Colon (tissue), 2 donors: ENCODE results near the gene NHSL2.
A peak's percentile ranks its signal among the peaks of the same experiment; 100 is the strongest.

Source experiments
- FAIRE-seq: peaks from 2 replicates; lab custom pipeline; 2012; peaks lifted over from hg19 to GRCh38; lab: Jason Lieb, UNC
- donor health status: control.
- donor health status: control.

NHSL2 gene

DNA sequence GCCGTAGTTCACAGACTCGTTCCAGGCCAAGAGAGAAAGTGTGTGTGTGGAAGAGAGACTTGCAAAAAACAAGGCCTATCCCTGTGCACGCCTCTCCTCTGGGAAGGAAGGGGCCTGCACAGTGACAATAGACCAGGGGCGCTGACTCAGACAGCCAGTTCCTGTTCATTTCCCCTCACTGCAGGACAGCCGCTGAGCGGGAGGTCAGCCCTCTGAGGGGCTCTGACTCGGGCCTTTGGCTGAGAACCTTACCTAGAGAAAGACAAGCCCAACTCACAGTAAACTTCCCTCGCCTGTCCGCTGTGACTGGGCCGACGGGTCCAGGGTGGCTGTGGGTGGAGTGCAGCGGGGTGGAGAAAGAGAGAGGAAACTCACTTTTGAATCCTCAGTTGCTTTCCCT is 169.0 kb downstream of the NHSL2 start:
- FAIRE-seq, result no peak

DNA sequence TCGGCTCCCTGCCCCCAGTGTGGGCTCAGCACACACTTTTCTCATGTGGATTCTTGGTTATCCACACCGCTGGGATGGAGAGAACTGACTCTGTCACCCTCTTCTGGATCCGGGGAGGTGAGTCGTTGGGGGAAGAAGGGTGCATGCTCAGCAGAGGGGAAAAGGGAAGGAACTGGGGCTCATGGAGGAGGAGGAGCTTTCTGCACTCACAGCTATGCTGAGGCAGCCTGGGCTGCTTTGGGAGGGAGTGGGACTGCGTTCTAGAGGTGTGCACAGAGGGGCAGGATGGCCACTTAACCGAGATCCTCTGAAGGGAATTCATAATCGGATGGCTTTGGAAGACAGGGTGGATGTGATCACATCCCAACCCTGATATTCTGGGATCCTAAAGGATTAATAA is 169.5 kb downstream of the NHSL2 start:
- no peak for FAIRE-seq

DNA sequence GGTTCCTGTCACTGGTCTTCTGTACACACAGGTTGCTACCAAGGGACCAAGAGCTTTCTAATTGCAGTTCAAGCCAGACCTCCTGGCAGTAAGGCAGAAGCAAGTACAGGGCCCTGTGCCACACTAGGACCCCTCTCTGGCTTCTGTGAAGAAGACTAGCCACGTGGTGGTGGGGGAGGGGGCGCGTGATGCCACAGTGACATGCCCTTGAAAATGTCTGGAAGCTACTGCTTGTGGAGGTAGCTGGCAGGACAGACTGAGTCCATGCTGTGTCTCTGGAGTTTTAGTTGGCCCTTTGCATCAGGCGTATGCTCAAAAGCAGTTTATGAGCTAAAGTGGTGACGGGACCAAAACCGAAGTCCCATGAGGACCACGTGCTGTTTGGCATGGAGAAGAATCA is 170.2 kb downstream of the NHSL2 start:
- no peak for FAIRE-seq

DNA sequence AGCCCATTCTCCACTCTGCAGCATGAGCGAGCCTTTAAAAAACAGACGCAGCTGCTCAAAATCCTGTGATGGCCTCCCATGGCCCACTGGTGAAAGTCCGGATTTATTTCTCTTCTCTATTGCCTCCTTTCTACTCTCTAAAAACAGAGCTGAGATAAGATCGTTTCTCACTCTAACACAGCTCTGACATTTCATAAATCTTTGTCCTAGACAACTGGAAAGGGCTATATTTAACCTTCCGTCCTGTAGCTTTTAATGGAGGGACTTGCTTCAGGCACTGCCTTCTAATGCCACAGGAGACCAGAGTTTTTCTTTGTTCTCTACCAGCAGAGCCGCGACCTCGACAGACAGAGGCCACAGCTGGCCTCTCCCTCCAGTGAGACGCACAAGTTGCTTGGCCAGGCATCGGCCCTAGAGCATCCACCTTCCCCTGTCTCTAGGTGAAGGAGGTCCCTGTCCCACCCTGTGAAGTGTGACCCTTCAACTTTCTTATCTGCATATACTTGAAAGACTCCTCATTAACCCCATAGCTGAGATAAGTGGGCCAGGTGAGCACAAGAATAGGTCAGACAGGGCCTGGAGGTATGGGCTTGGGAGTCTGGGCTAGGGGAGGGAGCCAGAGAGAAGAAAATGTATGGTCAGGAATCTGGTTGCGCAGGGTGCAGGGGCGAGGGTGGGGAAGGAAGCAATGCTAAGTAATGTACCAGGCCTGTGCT is 171.1 kb downstream of the NHSL2 start:
- no peak for FAIRE-seq

DNA sequence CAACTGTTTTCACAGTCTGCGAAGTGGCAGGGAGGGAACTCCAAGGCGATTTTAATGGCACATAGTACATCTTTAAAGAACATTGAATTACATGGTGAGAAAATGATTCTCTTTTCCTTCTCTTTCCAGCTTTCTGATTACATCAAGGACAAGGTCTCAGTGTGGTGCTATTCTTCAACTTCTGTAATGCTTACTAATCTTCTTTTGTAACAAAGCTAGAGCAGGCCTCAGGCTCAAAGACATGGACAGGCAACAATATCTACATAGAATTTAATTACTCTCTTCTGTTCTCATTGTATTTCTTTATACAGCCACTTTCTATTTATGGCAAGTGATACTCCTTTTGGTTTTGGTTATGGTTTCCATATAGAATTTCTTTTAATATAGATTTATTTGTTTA is 172.6 kb downstream of the NHSL2 start:
- no peak for FAIRE-seq

DNA sequence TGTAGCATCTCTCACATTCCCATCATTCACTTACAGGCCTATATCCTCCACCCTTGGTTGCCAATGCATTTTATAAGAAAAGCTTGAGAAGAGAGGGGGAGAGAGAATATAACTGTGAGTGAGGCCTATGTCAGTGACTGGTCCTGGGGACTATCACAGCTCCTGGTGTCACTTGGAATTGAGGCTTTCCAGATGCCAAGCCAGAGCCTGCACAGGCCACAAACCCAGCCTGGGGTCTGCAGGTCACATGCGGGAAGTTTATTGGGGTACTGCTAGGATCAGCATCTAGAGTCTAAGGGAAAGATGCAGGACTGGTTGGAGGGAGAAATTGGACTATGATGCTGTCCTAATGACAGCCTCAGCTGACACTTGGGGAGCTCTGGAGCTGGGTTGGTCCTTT is 173.5 kb downstream of the NHSL2 start:
- FAIRE-seq, result no peak

DNA sequence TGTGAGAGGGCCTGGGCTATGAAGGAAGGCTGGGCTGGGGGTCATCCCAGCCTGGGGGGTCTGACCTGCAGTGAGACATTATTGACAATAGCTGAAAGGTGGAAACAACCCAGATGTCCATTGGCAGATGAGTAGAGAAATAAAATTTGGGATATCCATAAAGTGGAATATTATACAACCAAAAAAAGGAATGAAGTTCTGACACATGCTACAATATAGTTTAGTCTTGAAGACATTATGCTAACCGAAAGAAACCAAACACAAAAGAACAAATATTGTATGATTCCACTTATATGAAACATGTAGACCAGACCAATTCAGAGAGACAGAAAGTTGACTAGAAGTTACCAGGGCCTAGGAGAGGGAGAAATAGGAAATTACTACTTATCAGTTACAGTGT is 176.3 kb downstream of the NHSL2 start:
- peak; percentile 45 for FAIRE-seq

DNA sequence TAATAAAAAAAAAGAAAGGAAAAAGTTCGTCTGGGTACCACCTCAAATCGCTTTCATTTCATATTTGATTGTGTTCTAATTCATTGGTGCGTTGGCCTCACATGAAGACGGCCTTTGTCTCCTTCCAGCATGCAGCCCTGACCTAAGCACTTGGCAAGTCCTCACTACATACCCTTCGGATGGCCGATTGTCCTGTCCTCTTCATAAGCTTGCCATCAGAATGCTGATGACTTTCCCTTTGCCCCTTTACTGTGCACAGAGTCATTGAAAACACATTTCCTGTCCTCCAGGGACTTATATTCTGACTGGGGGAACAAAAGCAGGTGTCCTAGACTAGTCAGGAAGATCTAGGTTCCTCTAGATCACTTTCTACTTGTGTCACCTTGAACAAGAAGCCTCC is 178.1 kb downstream of the NHSL2 start:
- no peak for FAIRE-seq

DNA sequence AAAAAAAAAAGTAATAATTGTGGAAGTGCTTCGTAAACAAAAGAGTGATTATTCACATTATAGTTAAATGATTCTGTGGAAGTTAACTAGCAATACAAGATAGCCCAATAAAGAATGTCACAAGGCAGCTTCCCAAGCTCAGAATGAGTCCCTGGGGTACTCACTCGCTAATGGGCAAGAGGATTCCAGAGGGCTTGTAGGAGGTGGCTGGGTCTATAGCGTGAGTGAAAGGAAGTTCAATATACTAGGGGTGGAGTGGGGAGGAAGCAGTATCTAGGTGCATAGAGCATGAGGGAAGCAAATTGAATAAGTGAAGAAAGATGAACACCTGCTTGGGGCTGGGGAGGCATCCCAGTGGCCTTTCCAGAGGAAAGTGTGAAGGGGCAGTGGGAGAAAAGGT is 178.6 kb downstream of the NHSL2 start:
- peak; percentile 21 for FAIRE-seq

DNA sequence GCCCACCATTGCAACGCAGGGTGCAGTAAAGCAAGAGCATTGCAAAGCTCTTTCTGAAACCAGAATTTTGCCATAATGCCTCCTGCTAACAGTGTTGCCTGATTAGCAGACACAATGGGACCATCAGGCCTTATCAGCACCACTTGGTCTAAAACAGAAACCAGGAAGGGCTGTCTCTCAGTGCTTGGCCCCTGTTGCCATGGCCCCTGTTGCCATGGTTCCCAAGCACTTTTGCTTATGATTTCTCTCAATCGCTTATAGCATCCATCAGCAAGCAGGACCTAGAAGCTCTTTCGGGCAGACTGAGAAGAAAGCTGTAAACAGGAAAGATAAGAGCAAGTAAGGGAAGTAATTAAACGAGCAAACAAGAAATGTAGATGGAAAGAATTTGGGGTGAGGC is 184.2 kb downstream of the NHSL2 start:
- no peak for FAIRE-seq

DNA sequence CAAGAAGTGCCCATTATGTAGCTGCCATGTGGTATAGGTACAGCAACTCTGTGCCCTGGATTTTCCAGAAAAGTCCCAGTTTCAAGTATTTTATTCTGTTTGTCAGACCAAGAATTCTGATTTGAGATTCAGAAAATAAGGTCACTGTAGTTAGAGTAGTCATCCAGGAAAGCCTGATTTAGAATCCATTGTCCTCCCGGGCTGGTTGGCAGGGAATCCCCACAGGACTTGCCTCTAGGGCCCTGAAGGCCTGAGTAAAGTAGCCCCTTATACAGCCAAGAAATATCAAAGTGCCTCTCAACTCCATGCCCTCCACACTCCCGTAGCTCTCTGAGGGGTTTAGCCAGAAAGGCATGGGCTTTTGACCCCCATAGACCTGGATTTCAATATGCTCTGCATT is 184.7 kb downstream of the NHSL2 start:
- no peak for FAIRE-seq

DNA sequence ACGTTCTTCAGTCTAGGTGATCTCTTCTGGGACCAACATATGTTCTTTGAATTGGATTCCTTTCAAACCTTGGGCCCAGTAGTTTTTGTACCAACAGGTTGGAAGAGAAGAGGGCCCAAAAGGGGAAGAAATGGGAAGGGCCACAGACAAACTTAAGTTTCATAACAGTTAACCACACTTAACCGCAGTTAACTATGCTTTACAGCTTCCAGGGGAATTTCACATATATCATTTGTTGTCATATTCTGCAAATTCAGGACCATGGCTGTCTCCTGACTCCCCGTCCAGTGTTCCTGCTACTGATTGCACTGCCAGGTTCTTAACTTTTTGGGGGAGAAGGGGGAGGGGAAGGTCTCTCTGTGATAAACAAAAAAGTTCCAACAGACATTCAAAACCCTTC is 186.5 kb downstream of the NHSL2 start:
- FAIRE-seq, result no peak

DNA sequence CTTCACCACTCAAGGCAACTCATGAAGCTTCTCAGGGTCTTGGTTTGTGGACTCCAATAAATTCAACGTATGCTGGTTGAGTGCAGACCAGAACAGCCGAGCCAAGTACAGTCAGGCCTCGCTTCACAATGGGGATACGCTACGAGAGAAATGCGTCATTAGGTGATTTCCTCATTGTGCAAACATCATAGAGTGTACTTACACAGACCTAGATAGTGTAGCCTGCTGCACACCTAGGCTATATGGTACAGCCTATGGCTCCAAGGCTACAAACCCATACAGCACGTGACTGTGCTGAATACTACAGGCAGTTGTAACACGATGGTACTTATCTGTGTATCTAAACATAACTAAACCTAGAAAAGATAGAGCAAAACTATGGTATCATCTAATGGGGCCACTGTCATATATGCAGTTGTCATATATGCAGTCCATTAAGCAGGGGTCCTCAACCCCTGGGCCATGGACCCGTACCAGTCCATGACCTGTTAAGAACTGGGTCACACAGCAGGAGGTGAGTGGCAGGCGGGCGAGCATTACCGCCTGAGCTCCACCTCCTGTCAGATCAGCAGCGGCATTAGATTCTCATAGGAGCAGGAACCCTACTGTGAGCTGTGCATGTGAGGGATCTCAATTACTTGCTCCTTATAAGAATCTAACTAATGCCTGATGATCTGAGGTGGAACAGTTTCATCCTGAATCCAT is 189.6 kb downstream of the NHSL2 start:
- no peak for FAIRE-seq

DNA sequence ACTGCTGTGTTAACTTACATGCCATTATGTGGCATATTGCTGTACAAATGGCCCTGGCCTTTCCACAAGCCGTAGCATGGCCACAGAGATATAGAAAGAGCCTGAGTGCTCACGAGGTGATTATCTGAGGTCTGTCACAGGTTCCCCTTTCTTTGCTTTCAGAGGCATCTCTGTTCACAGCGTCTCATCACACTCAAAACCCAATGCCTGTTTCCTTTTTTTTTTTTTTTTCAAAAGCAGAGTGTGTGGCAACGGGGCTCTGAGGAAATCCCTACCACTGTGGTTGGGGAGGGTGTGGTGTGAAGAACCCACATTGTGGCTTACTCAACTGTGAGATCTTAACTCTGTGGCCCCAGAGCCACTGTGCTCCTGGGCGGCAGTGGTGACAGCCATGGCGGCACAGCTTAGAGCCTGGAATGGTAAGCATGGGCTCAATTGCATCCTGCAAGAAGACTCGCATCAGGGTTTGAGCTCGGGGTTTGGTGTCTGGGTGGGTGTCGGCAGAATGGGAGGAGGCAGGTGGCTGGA is 190.2 kb downstream of the NHSL2 start:
- FAIRE-seq, result no peak

DNA sequence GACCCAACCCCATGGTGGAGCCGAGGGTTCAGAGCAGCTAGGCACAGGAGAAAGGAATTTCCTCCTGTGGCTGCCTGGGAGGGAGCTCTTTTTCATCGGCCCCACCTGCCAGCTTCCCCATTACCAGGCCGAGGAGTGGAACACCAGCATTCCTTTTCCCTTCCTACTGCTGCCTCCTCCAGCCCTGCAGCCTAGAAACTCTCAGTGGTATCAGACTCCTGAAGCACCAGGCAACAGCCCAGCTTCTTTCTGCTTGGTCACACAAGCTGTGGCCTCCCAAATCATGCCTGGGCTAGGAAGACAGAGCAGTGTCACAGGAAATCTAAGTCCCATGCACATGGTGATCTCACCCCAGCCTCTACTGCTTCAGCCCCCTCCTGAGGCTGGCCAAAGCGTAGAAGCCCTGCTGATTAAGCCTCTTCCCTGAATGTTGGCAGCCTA is 191.0 kb downstream of the NHSL2 start:
- no peak for FAIRE-seq

DNA sequence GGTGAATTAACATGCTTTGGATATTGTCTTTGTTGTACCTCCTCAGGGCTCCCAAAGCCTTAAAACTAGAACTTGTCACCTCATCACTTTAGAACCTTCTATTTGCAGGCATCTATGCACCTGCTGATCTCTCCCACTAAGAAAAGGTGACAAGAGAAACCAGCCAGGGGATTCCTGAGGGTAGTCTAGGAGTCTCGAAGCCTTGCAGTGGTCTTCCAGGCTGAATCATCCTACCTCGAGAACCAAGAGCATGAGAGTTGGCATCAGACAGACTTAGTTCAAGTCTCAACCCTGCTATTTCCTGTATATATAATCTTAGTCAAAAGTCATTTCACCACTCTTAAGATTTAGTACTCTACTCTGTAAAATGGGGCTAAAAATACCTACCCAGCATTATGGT is 191.5 kb downstream of the NHSL2 start:
- no peak for FAIRE-seq

DNA sequence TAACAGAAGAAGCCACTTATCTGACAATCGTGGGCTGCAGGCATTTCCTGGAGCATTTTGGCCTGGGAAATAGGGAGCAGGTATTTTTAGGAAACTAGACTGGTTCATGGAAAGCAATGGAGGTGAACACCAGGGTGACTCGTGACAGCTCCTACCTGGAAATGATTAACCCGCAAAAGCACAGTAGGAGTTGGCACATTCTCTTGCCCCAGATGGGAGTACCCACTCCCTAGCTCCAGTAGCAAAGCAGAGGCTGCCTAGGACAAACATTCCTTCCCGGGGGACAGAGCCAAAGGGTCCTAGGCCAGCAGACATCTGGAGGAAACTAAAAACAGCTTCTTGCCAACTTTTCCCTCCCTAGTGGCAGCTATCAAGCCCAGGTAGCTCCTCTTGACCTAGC is 192.1 kb downstream of the NHSL2 start:
- no peak for FAIRE-seq

DNA sequence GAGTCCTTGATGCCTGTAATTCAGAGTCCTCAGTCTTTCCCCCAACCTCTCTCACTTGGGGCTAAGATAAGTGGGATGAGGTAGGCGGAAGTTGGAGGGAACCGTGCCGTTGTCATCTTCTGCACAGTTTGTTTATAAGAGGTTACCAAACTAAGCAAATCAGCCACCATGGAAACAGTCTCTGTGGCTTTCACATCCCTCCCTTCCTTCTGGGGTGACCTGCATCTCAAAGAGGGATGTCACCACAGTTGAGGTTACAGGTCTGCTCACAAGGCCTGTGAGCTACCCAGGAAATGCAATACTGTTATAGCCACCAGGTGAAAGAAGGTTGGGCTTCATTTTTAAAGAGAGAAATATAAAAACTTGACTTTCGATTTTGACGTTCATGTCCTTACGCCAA is 194.8 kb downstream of the NHSL2 start:
- no peak for FAIRE-seq

DNA sequence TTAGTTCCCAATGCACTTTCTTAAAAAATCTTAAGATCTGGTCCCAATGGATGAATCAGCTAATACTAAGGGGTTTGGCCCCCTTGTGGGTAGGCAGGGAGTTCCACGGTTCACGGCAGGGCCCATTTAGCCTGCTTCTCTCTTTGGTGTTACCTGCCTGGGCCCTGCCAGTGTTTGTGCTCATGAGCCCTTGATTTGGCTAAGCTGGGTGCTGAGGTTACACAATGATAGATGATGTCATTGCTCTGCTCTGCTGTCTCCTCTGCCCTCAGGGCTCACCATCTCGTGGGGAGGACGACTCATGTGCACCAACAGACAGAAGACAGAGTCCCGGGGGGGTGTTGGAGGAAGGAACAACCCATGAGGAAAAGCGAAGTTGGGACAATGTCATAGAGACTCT is 196.7 kb downstream of the NHSL2 start:
- FAIRE-seq, result no peak

DNA sequence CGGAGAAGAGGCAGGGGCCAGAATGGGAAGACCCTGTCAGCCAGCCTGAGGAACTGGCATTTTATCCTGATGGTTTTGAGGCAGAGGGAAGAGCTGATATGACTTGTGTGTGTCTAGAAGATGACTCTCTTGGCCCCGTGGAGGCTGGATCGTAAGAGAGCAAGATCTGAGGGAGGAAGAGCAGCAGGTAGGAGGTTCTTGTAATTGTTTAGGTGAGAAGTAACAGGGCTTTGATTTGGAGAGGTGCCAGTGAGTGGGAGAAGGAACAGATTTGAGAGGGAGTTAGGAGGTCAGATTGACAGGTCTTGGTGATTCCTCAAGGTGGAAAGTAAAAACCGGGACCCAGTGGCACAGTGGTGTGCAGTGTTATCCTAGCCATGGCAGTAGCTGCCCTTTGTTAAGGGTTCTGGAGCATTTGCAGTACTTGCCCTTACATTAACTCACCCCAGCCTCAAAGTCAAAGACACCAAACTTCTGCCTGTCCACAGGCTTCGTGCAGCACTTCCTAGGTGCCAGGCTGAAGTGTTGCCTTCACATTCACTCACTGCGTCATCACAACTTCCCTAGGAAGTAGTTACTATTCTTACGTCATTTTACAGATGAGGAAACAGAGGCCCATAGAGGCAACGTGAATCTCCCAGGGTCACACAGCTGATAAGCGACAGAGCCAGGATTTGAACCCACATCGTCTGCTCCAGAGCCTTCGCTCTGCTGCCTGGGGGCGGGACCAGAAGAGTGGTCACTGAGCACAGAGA is 197.4 kb downstream of the NHSL2 start:
- no peak for FAIRE-seq

DNA sequence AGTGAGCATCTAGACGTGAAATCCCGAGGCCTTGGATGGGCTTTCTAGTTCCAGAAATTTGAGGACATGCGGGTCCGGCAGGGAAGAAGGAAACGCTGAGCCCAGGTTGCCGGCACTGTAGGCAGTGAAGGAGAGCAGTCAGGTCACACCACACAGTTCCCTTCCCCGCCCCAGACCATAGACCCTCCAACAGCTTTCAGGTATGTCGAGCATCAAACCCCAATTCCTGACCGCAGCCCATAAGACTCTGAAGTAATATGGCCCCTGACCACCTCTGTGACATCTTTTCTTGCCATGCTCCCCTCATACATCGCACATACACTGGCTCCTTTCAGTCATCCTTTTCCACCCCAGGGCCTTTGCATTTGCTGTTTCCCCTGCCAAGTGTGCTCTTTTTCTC is 198.0 kb downstream of the NHSL2 start:
- FAIRE-seq, result no peak

DNA sequence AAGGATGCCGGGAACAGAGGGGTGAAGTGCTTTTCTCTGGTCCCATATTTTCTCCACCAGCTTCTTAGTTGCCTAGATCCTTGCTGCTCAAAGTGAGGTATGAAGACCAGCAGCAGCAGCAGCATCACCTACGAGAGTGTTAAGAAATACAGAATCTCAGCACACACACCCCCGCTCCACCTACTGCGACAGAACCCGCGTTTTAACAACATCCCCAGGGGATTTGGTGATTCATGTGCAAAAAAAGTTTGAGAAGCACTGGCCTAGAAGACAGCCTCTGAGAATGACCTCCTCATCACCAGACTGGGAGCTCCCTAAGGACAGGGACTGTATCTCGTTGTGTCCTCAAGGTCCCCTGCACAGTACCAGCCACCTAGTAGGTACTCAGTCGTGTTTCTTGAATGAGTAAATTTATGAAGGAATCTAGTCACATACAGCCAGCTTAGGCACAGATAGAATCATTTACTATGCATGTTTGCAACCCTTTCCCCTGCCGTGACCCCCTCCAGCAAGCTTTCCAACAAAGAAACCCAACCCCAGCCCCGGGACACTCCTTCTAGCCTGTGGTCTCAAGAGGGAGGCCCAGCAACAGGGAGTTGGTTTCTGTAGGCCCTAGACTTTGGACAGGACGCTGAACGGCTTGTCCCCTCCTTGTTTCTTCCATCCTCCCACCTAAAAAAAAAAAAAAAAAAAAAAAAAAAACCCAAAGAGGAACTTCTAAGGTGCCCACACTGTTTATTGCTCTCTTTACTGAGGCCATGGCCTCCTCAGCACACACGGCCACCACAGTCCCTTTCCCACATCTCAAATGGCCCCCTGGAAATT is 199.6 kb downstream of the NHSL2 start:
- no peak for FAIRE-seq
